ENCODE data around the gene RNF111. TPM values are rescaled to one million over a fixed set of nuclear protein-coding genes. Genes with fewer than 3 reads are reported as not detected.

RNF111 gene
- total and polyA plus RNA-seq, 2 experiments from 2014 or later, result 14.4 to 24.5 TPM

GRCh38 chr15:59008086-59008485 is 20.6 kb downstream of the RNF111 start:
- Histone ChIP-seq H3K4me1 (ENCODE audit: insufficient read depth) (peaks cover under 1% of the 10 kb centered on the region), H3K27me3 (ENCODE audit: insufficient read depth) (no peaks in the 10 kb centered on the region), H3F3A (replicated peaks; ENCODE audit: low read depth) (no peaks in the 10 kb centered on the region), H4K20me1 (replicated peaks; ENCODE audit: insufficient read depth) (peaks cover 21% of the 10 kb centered on the region), H3K9me2 (ENCODE audit: insufficient read depth) (no peaks in the 10 kb centered on the region), H2AFZ (no peak overlapping the region), H3K79me2 (replicated peaks; ENCODE audit: insufficient read depth) (peaks cover 99% of the 10 kb centered on the region), H3K4me2 (no peak overlapping the region), H3K4me3 (no peak overlapping the region), H3K36me3 (ENCODE audit: insufficient read depth) (no peaks in the 10 kb centered on the region), H3K27ac (ENCODE audit: low read depth) (no peak overlapping the region)
- H3K4me3 Mint-ChIP-seq, result no peak overlapping the region
- no peak for DNase-seq (ENCODE audit: low spot score)
- no peak overlapping the region for H3K27ac Mint-ChIP-seq
- TF ChIP-seq EZH2 (IDR thresholded peaks at IDR 0.05; ENCODE audit: low read depth, unreplicated experiment) (no peak), REST (IDR thresholded peaks at IDR 0.05; ENCODE audit: unreplicated experiment) (no peak), STAT1 (IDR thresholded peaks at IDR 0.05; ENCODE audit: unreplicated experiment) (no peak), CREB1 (CRISPR knock-in tag; IDR thresholded peaks at IDR 0.05; ENCODE audit: low read depth) (no peak)
- TF ChIP-seq, protein P1, sequence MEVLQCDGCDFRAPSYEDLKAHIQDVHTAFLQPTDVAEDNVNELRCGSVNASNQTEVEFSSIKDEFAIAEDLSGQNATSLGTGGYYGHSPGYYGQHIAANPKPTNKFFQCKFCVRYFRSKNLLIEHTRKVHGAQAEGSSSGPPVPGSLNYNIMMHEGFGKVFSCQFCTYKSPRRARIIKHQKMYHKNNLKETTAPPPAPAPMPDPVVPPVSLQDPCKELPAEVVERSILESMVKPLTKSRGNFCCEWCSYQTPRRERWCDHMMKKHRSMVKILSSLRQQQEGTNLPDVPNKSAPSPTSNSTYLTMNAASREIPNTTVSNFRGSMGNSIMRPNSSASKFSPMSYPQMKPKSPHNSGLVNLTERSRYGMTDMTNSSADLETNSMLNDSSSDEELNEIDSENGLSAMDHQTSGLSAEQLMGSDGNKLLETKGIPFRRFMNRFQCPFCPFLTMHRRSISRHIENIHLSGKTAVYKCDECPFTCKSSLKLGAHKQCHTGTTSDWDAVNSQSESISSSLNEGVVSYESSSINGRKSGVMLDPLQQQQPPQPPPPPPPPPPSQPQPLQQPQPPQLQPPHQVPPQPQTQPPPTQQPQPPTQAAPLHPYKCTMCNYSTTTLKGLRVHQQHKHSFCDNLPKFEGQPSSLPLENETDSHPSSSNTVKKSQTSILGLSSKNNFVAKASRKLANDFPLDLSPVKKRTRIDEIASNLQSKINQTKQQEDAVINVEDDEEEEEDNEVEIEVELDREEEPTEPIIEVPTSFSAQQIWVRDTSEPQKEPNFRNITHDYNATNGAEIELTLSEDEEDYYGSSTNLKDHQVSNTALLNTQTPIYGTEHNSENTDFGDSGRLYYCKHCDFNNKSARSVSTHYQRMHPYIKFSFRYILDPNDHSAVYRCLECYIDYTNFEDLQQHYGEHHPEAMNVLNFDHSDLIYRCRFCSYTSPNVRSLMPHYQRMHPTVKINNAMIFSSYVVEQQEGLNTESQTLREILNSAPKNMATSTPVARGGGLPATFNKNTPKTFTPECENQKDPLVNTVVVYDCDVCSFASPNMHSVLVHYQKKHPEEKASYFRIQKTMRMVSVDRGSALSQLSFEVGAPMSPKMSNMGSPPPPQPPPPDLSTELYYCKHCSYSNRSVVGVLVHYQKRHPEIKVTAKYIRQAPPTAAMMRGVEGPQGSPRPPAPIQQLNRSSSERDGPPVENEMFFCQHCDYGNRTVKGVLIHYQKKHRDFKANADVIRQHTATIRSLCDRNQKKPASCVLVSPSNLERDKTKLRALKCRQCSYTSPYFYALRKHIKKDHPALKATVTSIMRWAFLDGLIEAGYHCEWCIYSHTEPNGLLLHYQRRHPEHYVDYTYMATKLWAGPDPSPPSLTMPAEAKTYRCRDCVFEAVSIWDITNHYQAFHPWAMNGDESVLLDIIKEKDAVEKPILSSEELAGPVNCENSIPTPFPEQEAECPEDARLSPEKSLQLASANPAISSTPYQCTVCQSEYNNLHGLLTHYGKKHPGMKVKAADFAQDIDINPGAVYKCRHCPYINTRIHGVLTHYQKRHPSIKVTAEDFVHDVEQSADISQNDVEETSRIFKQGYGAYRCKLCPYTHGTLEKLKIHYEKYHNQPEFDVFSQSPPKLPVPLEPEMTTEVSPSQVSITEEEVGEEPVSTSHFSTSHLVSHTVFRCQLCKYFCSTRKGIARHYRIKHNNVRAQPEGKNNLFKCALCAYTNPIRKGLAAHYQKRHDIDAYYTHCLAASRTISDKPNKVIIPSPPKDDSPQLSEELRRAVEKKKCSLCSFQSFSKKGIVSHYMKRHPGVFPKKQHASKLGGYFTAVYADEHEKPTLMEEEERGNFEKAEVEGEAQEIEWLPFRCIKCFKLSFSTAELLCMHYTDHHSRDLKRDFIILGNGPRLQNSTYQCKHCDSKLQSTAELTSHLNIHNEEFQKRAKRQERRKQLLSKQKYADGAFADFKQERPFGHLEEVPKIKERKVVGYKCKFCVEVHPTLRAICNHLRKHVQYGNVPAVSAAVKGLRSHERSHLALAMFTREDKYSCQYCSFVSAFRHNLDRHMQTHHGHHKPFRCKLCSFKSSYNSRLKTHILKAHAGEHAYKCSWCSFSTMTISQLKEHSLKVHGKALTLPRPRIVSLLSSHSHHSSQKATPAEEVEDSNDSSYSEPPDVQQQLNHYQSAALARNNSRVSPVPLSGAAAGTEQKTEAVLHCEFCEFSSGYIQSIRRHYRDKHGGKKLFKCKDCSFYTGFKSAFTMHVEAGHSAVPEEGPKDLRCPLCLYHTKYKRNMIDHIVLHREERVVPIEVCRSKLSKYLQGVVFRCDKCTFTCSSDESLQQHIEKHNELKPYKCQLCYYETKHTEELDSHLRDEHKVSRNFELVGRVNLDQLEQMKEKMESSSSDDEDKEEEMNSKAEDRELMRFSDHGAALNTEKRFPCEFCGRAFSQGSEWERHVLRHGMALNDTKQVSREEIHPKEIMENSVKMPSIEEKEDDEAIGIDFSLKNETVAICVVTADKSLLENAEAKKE (CRISPR knock-in tag; IDR thresholded peaks at IDR 0.05), result no peak
- no peaks in the 10 kb centered on the region for H3K9me3 Mint-ChIP-seq
- 0 out of 3 replicates have a peak, but pooled peaks cover 3% of the 10 kb centered on the region for H3K36me3 Mint-ChIP-seq (ENCODE audit: low read depth)
- H3K4me1 Mint-ChIP-seq, result peaks cover under 1% of the 10 kb centered on the region; the same call in 2 of the 3 replicates
- no peak for ATAC-seq
- H3K27me3 Mint-ChIP-seq (ENCODE audit: insufficient read depth, low read depth, poor library complexity), result peaks cover 2% of the 10 kb centered on the region

Data from GM23338 (cell line).